ENCODE measurements around the gene POT1.

POT1 gene

GRCh38 chr7:124781907-124782734 is 147.5 kb downstream of the POT1 start:
- H3K4me1 ChIP-seq (ENCODE audit: control insufficient read depth in 1 of 2, insufficient read depth in 2 of 2, low read length in 2 of 2): no peaks in the 10 kb centered on the region
- H3K4me3 ChIP-seq (ENCODE audit: low read depth in 1 of 2, low read length in 2 of 2): no peak overlapping the region
- H3K9me3 ChIP-seq (ENCODE audit: control insufficient read depth in 1 of 2, low read length in 2 of 2): no peaks in the 10 kb centered on the region
- no peak overlapping the region for H3K27ac ChIP-seq (ENCODE audit: low read length)
- H3K27me3 ChIP-seq (ENCODE audit: low read depth, low read length): no peaks in the 10 kb centered on the region
- no peaks in the 10 kb centered on the region for H3K36me3 ChIP-seq (ENCODE audit: control insufficient read depth in 1 of 2, insufficient read depth in 2 of 2, low read length in 2 of 2)

- no peak overlapping the region for H3K27ac ChIP-seq (ENCODE audit: low read length)
- no peaks in the 10 kb centered on the region for H3K36me3 ChIP-seq (ENCODE audit: control insufficient read depth in 1 of 2, insufficient read depth in 2 of 2, low read length in 2 of 2)
- no peaks in the 10 kb centered on the region for H3K27me3 ChIP-seq (ENCODE audit: low read depth, low read length)
- no peaks in the 10 kb centered on the region for H3K4me1 ChIP-seq (ENCODE audit: control insufficient read depth in 1 of 2, insufficient read depth in 2 of 2, low read length in 2 of 2)
- no peaks in the 10 kb centered on the region for H3K9me3 ChIP-seq (ENCODE audit: control insufficient read depth in 1 of 2, low read length in 2 of 2)
- no peak overlapping the region for H3K4me3 ChIP-seq (ENCODE audit: low read depth in 1 of 2, low read length in 2 of 2)
These were observed 148.2 kb downstream of the POT1 start for GRCh38 chr7:124781418-124781817.

- no peaks in the 10 kb centered on the region for H3K9me3 ChIP-seq (ENCODE audit: control insufficient read depth in 1 of 2, low read length in 2 of 2)
These were observed 149.0 kb downstream of the POT1 start for GRCh38 chr7:124780608-124781007.

GRCh38 chr7:124780056-124780455 is 149.6 kb downstream of the POT1 start:
- Histone ChIP-seq H3K4me1 (ENCODE audit: control insufficient read depth in 1 of 2, insufficient read depth in 2 of 2, low read length in 2 of 2) (no peaks in the 10 kb centered on the region), H3K4me3 (ENCODE audit: low read depth in 1 of 2, low read length in 2 of 2) (no peak overlapping the region), H3K9me3 (ENCODE audit: control insufficient read depth in 1 of 2, low read length in 2 of 2) (no peaks in the 10 kb centered on the region), H3K27me3 (ENCODE audit: low read depth, low read length) (no peaks in the 10 kb centered on the region), H3K36me3 (ENCODE audit: control insufficient read depth in 1 of 2, insufficient read depth in 2 of 2, low read length in 2 of 2) (no peaks in the 10 kb centered on the region), H3K27ac (ENCODE audit: low read length) (no peak overlapping the region)

More at GRCh38 chr7:124780608-124781007, 149.0 kb downstream of the POT1 start:
- Histone ChIP-seq H3K4me3 (ENCODE audit: low read depth in 1 of 2, low read length in 2 of 2) (no peak overlapping the region), H3K36me3 (ENCODE audit: control insufficient read depth in 1 of 2, insufficient read depth in 2 of 2, low read length in 2 of 2) (no peaks in the 10 kb centered on the region), H3K27ac (ENCODE audit: low read length) (no peak overlapping the region), H3K4me1 (ENCODE audit: control insufficient read depth in 1 of 2, insufficient read depth in 2 of 2, low read length in 2 of 2) (no peaks in the 10 kb centered on the region), H3K27me3 (ENCODE audit: low read depth, low read length) (no peaks in the 10 kb centered on the region)

- no peaks in the 10 kb centered on the region for H3K4me1 ChIP-seq (ENCODE audit: control insufficient read depth in 1 of 2, insufficient read depth in 2 of 2, low read length in 2 of 2)
- no peaks in the 10 kb centered on the region for H3K9me3 ChIP-seq (ENCODE audit: control insufficient read depth in 1 of 2, low read length in 2 of 2)
- no peak overlapping the region for H3K4me3 ChIP-seq (ENCODE audit: low read depth in 1 of 2, low read length in 2 of 2)
- no peaks in the 10 kb centered on the region for H3K36me3 ChIP-seq (ENCODE audit: control insufficient read depth in 1 of 2, insufficient read depth in 2 of 2, low read length in 2 of 2)
- H3K27me3 ChIP-seq (ENCODE audit: low read depth, low read length): no peaks in the 10 kb centered on the region
- H3K27ac ChIP-seq (ENCODE audit: low read length): no peak overlapping the region
These were observed 150.0 kb downstream of the POT1 start for GRCh38 chr7:124779620-124780019.

GRCh38 chr7:124779194-124779593 is 150.4 kb downstream of the POT1 start:
- Histone ChIP-seq H3K36me3 (ENCODE audit: control insufficient read depth in 1 of 2, insufficient read depth in 2 of 2, low read length in 2 of 2) (no peaks in the 10 kb centered on the region), H3K9me3 (ENCODE audit: control insufficient read depth in 1 of 2, low read length in 2 of 2) (no peaks in the 10 kb centered on the region), H3K27me3 (ENCODE audit: low read depth, low read length) (no peaks in the 10 kb centered on the region), H3K27ac (ENCODE audit: low read length) (no peak overlapping the region), H3K4me1 (ENCODE audit: control insufficient read depth in 1 of 2, insufficient read depth in 2 of 2, low read length in 2 of 2) (no peaks in the 10 kb centered on the region), H3K4me3 (ENCODE audit: low read depth in 1 of 2, low read length in 2 of 2) (no peak overlapping the region)

GRCh38 chr7:124777268-124777667 is 152.4 kb downstream of the POT1 start:
- Histone ChIP-seq H3K36me3 (ENCODE audit: control insufficient read depth in 1 of 2, insufficient read depth in 2 of 2, low read length in 2 of 2) (no peaks in the 10 kb centered on the region), H3K27me3 (ENCODE audit: low read depth, low read length) (no peaks in the 10 kb centered on the region), H3K4me3 (ENCODE audit: low read depth in 1 of 2, low read length in 2 of 2) (no peak overlapping the region), H3K9me3 (ENCODE audit: control insufficient read depth in 1 of 2, low read length in 2 of 2) (no peaks in the 10 kb centered on the region), H3K27ac (ENCODE audit: low read length) (no peak overlapping the region), H3K4me1 (ENCODE audit: control insufficient read depth in 1 of 2, insufficient read depth in 2 of 2, low read length in 2 of 2) (no peaks in the 10 kb centered on the region)

GRCh38 chr7:124776153-124776552 is 153.5 kb downstream of the POT1 start:
- Histone ChIP-seq H3K4me3 (ENCODE audit: low read depth in 1 of 2, low read length in 2 of 2) (no peak overlapping the region), H3K27me3 (ENCODE audit: low read depth, low read length) (no peaks in the 10 kb centered on the region), H3K27ac (ENCODE audit: low read length) (no peak overlapping the region), H3K9me3 (ENCODE audit: control insufficient read depth in 1 of 2, low read length in 2 of 2) (no peaks in the 10 kb centered on the region), H3K4me1 (ENCODE audit: control insufficient read depth in 1 of 2, insufficient read depth in 2 of 2, low read length in 2 of 2) (no peaks in the 10 kb centered on the region), H3K36me3 (ENCODE audit: control insufficient read depth in 1 of 2, insufficient read depth in 2 of 2, low read length in 2 of 2) (no peaks in the 10 kb centered on the region)

- Histone ChIP-seq H3K9me3 (ENCODE audit: control insufficient read depth in 1 of 2, low read length in 2 of 2) (no peaks in the 10 kb centered on the region), H3K36me3 (ENCODE audit: control insufficient read depth in 1 of 2, insufficient read depth in 2 of 2, low read length in 2 of 2) (no peaks in the 10 kb centered on the region), H3K4me3 (ENCODE audit: low read depth in 1 of 2, low read length in 2 of 2) (no peak overlapping the region), H3K27me3 (ENCODE audit: low read depth, low read length) (no peaks in the 10 kb centered on the region), H3K27ac (ENCODE audit: low read length) (no peak overlapping the region), H3K4me1 (ENCODE audit: control insufficient read depth in 1 of 2, insufficient read depth in 2 of 2, low read length in 2 of 2) (no peaks in the 10 kb centered on the region)
These were observed 154.2 kb downstream of the POT1 start for GRCh38 chr7:124775422-124775821.

GRCh38 chr7:124773938-124774337 is 155.7 kb downstream of the POT1 start:
- no peaks in the 10 kb centered on the region for H3K36me3 ChIP-seq (ENCODE audit: control insufficient read depth in 1 of 2, insufficient read depth in 2 of 2, low read length in 2 of 2)
- H3K9me3 ChIP-seq (ENCODE audit: control insufficient read depth in 1 of 2, low read length in 2 of 2): no peaks in the 10 kb centered on the region
- H3K4me3 ChIP-seq (ENCODE audit: low read depth in 1 of 2, low read length in 2 of 2): no peak overlapping the region
- H3K4me1 ChIP-seq (ENCODE audit: control insufficient read depth in 1 of 2, insufficient read depth in 2 of 2, low read length in 2 of 2): no peaks in the 10 kb centered on the region
- H3K27me3 ChIP-seq (ENCODE audit: low read depth, low read length): no peaks in the 10 kb centered on the region
- H3K27ac ChIP-seq (ENCODE audit: low read length): no peak overlapping the region

GRCh38 chr7:124773339-124773738 is 156.3 kb downstream of the POT1 start:
- H3K4me3 ChIP-seq (ENCODE audit: low read depth in 1 of 2, low read length in 2 of 2): no peak overlapping the region
- H3K27ac ChIP-seq (ENCODE audit: low read length): no peak overlapping the region
- H3K4me1 ChIP-seq (ENCODE audit: control insufficient read depth in 1 of 2, insufficient read depth in 2 of 2, low read length in 2 of 2): no peaks in the 10 kb centered on the region
- no peaks in the 10 kb centered on the region for H3K36me3 ChIP-seq (ENCODE audit: control insufficient read depth in 1 of 2, insufficient read depth in 2 of 2, low read length in 2 of 2)
- H3K27me3 ChIP-seq (ENCODE audit: low read depth, low read length): no peaks in the 10 kb centered on the region
- H3K9me3 ChIP-seq (ENCODE audit: control insufficient read depth in 1 of 2, low read length in 2 of 2): no peaks in the 10 kb centered on the region

Measured in muscle layer of duodenum (tissue), 2 donors.